Myocyte (in vitro differentiated cells): Measurements from ENCODE around the gene ATP5PD. TPM values are rescaled to one million over a fixed set of nuclear protein-coding genes. Genes with fewer than 3 reads are reported as not detected.
"Not testable (repeated sequence)": the region's sequence is repeated elsewhere in the genome, so short reads cannot be mapped to it uniquely, and the experiment has no call there.

Experiments used
- DNase-seq: peaks from one replicate; pipeline ENCODE4 v3.0.0-alpha.2; 2012; ENCODE audit warnings: low read depth
- total RNA-seq: library from RNA; depleted of rRNA; stranded (reverse); fragments of >200 nt; gene quantifications from 2 replicates; pipeline ENCODE4 v1.2.3, GENCODE V29; 2014

The ATP5PD gene
- total RNA-seq, 1 donor from 2014 or later, result 305 TPM

GRCh38 chr17:75077496-75078283 is 30.9 kb upstream of the ATP5PD start:
- no peak for DNase-seq

- no peak for DNase-seq
Measured at GRCh38 chr17:75077072-75077495, 30.3 kb upstream of the ATP5PD start.

GRCh38 chr17:75075597-75076336 is 29.0 kb upstream of the ATP5PD start:
- no peak for DNase-seq

- no peak for DNase-seq
Measured at GRCh38 chr17:75074532-75074931, 27.8 kb upstream of the ATP5PD start.

GRCh38 chr17:75073618-75074047 is 26.9 kb upstream of the ATP5PD start:
- DNase-seq, result no peak

- DNase-seq, result not testable (repeated sequence)
Measured at GRCh38 chr17:75072909-75073308, 26.1 kb upstream of the ATP5PD start.

- peak; percentile 72 for DNase-seq
Measured at GRCh38 chr17:75071478-75072271, 24.9 kb upstream of the ATP5PD start.

- DNase-seq, result peak; percentile 62
Measured at GRCh38 chr17:75069783-75070182, 23.0 kb upstream of the ATP5PD start.

- DNase-seq, result no peak
Measured at GRCh38 chr17:75068750-75069149, 22.0 kb upstream of the ATP5PD start.

- peak; percentile 98 for DNase-seq
Measured at GRCh38 chr17:75067856-75068255, 21.1 kb upstream of the ATP5PD start.

GRCh38 chr17:75065562-75066151 is 18.9 kb upstream of the ATP5PD start:
- no peak for DNase-seq

- no peak for DNase-seq
Measured at GRCh38 chr17:75064867-75065561, 18.2 kb upstream of the ATP5PD start.

- no peak for DNase-seq
Measured at GRCh38 chr17:75064460-75064859, 17.7 kb upstream of the ATP5PD start.

GRCh38 chr17:75064040-75064439 is 17.3 kb upstream of the ATP5PD start:
- no peak for DNase-seq

GRCh38 chr17:75063626-75064025 is 16.9 kb upstream of the ATP5PD start:
- no peak for DNase-seq

- no peak for DNase-seq
Measured at GRCh38 chr17:75063201-75063600, 16.4 kb upstream of the ATP5PD start.

- DNase-seq, result no peak
Measured at GRCh38 chr17:75061618-75062017, 14.8 kb upstream of the ATP5PD start.

- DNase-seq, result no peak
Measured at GRCh38 chr17:75061055-75061438, 14.3 kb upstream of the ATP5PD start.

GRCh38 chr17:75060434-75061054 is 13.8 kb upstream of the ATP5PD start:
- peak; percentile 67 for DNase-seq
